GM18508 (cell line): ENCODE data around the gene LPP.

Experiments
- ATAC-seq: cut with Tn5 transposase; IDR thresholded peaks from one replicate; pipeline ENCODE4 v1.9.1; 2021; ENCODE audit warnings: moderate number of reproducible peaks; ENCODE audit not compliant: insufficient read depth, unreplicated experiment

The LPP gene

DNA sequence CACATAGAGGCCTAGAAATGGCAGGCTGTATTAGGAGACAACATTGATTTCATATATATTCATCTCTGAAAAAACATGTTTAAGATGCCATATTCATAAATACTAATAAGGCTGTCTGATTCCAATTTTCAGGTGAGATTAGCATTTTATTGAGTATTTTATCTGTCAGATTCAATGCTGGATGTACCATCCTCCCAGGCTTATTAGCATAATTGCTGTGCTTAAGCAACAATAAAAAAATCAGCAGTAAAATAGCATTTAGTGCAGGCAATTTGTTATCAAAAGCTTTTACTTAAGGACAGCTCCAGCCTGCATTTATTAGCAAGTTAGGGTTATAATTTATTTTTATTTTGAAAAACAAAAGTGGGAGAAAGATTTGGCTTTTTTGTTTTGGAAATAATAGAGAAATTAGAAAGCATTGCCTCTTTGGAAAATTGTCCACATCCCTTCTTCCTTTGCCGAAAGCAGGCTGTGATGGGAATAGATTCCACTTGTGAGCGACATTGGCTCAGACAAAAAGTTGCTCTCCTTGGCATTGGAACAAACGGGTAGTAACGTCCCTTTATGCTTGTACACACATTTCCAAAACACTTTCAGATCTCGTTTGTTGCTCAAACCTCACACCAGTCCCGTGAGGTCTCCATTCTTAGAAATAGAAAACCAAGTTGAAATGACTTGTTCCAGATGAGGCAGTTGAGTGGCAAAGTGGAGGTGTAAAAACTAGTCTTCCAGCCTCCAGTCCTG lies 134.0 kb downstream of the LPP start:
- ATAC-seq: no peak

DNA sequence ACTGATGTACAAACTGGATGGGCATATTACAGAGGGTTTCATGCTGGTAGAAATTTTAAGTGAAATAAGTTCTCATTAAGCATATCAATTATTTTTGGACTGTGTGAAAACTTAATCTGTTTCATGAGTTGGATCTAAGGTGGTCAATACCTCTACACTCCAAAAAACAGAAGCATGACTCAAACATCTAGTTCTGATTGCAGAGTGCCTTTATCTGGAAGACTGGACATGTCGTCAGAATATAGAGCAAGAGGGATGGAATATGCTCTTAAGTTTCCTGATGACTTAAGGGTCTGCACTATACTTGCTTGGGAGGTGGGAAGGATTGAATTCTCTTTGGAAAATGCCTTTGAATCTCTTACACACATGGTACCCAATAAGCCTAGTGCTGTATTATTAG lies 138.3 kb downstream of the LPP start:
- ATAC-seq: no peak

DNA sequence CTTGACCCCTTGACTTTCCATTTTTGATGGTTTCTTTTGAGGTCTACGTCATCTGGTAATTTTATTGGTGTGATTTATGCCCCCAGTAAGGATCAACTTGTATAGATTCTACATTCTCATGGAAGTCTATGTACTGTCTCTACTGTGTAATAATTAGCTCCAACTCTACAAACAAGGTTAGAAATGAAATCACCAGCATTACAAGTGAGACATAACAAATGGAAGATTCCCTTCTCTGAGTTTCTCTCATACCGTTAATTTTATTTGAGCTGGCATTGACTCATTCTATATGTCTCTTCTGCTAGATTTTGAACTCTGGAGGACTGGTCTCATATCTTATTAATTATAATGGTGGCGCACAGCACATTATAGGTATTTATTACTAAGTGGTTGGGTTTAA lies 138.9 kb downstream of the LPP start:
- no peak for ATAC-seq

DNA sequence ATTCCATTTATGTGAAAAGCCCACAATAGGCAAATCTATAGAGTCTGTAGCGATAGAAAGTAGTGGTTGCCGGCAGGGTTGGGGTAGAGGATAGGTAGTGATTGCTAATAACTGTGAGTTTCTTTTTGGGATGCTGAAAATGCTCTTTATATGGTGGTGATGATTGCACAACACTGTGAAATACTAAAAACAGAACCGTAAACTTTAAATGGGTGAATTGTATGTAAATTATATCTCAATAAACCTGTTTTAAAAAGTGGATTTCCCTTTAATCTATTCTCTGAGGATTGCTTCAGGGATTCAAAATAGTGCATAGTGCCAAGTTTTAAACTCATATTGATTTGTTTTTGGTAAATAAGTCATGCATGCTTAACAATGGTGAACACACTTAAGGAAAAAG lies 140.2 kb downstream of the LPP start:
- no peak for ATAC-seq

DNA sequence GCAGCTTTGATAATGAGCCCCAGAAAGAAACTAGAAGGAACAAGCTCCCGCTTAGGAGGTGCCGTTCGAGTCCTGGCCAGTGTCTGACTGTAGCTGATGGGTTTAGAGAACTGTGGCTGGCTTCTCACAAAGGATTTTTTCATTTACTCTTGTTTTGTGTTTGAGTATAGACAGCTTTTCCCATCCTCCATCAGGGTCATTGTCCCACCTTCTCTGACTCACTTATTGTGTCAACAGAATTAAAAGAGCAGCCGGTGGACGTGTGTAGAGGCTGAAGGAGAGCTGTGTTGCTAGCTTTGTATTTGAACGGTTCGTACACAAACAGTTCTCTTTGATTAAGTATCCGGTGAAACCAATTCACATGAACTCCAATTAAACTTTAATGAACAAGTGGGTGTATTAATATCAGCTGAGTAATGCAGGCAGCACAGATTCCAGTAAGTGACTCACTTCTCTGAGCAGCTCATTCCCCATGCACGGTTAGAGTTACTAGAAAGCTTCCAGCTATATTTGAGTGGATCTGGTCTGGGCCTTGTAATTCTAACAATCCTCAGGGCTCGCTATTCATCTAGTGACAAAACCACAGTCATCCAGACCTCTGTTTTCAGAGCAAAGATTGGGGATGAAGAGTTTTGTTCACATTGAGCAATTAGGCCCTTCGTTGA lies 141.0 kb downstream of the LPP start:
- ATAC-seq: no peak

DNA sequence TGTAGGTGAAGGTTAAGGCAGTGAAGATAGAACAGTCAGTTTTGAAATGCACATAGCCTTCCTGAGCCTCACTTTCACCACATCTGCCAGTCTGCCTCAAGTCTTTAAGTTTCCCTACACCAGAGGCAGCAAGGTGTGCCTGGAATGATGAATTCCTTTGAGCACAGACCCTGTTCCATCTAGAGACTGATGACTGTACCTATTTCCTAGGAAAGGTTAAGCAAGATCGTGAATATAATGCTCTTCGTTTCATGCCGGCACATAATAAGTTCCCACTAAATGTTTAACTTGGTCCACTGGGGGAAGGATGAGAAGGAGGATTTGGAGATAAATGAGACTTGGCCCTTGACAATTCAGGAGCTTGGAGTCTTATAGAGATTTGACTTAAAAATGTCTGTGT lies 141.9 kb downstream of the LPP start:
- ATAC-seq: no peak

DNA sequence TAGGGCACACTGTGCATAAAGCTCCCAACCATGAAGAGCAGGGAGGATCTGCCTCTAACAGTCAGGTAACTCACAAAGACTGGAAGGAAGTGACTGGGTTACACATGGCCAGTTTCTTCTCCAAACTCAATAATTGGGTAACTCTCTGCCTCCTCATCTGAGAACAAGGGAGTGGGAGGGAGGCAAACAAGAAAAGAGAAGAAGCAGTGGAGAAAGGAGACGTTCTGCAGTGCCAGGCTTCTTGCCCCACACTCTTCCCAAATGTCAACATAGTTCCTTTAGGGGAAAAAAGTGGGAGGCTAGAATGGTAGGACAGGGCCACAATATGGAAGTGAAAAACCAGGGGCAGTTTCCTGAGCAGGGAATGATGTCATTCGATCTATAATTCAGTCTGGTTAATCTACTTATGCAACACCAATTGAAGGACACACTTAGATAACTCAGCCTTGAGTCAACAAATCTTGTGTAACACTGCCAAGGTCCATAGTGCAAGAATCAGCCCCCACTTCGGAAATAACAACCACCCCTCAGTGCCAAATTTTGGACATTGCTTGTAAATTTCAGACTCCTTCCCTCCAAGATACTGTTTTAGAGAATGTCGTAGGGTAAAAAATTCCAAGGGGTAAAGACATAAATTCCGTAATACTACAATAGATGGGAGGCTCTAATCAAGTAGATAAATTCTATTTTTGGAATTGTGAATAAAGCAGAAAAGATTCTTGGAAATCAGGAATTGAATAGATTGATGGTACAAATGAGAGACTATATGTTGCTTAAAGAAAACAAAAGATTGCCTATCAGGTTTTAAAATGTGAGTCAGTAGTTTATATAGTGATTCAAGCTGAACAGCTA lies 143.0 kb downstream of the LPP start:
- ATAC-seq: no peak

DNA sequence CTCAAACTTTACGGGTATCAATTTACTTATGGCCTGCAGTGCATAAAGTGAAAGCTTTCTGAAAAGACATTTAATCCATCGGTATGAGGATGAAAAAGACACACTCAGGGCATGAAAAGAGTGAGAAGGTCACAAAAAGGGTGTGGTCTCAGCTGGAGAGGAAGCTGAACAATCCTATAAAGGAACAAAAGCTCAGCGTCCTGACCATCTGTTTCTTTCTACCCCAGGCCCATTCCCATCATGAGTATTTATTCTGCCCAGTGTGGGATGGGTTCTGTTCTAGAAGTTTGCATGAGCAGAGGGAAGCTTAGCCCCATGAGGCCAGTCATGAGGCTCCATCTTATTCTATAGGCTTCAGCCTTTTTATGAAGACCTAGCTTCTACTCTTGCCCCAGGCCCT lies 144.6 kb downstream of the LPP start:
- ATAC-seq: no peak

DNA sequence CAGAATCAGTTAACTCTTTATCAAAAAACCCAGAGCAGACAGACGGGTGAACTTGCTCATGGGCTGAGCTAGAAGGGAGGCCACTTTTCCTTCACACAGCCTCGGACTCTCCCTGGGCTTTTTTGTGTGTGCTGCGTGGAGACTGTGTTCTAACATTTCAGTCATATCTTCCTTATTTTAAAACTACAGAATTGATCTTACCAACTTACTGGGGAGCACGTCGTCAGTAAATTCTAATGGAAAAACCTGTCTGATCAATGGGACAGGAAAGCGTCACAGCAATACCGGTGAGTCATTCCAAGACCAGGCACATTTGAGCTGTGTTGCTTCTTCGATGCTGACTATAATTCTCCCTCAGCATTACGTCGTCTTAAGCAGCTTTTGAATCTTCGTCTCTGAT lies 145.1 kb downstream of the LPP start:
- ATAC-seq: no peak

DNA sequence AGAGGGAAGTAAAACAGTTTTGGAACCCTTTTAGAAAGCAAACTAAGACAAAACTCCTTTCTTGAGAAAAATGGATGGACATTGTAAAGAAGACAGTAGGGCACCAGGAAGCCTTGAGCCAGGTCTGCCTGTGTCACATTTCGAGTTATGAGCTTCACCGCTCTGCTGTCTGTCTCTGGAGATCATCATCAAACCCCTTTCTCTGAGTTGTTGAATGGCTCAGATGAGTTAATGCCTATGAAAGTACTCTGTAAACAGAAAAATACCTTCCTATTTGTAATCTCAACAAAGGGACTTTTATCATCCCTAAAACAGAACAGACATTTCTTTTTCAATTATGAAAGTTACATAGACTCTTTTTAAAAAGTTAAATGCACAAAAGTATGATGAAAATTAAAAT lies 145.8 kb downstream of the LPP start:
- no peak for ATAC-seq

DNA sequence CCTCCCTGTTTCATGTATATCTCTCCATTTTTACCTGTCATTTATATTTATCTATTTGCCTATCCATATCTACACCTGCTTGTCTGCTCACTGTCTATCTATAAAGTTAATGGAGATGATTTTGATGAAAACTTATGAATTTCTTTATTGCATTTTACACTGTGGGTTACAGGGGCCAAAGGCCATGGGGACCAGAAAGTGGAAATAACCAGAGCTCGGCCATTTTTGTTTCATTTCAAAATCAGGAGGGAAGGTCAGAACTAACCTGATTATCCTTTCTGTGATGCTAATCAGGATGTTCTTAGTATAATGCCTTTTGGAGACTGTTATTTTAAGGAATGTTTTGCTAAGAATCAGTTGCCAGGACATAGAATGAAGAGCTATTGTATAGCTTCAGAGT lies 147.2 kb downstream of the LPP start:
- ATAC-seq: no peak

DNA sequence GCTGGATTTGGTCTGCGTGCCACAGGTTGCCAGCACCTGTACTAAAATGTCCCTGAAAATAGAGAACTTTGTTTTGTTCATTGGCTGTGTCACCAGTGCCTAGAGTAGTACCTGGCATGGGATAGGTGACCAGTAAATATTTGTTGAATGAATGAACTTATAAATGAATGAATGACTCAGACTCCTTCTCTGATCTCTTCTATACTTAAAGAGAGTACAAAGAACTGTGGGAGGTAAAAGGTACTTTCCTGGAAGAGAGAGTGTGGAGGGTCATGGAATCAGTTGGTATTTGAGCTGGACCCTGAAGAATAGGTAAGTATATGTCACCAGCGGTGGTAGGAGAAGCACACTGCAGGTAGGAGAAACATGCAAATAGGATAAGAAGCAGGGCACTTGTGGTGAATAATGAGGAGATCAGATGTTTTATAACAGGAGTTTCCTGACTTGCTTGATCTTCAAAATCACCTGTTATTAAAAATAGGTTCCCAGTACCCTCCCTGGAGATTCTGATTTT lies 149.4 kb downstream of the LPP start:
- no peak for ATAC-seq

DNA sequence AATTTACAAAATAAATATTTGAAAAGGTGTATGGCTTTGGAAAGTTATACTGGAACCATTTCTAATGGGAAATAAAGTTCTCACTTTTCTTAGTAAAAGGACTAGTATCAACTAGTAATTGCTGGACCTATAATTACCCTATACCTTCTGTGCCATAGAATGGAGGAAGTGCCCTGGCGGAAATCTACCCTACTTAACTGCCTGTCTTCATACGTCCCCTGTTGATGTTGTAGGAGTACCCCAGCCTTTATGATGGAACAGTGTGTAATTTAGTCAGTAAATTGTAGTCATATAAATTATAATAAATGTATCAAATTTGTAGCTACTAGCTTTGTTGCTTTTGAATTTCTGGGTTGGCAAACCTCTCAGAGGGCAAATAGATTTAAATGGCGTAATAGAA lies 149.9 kb downstream of the LPP start:
- ATAC-seq: no peak

DNA sequence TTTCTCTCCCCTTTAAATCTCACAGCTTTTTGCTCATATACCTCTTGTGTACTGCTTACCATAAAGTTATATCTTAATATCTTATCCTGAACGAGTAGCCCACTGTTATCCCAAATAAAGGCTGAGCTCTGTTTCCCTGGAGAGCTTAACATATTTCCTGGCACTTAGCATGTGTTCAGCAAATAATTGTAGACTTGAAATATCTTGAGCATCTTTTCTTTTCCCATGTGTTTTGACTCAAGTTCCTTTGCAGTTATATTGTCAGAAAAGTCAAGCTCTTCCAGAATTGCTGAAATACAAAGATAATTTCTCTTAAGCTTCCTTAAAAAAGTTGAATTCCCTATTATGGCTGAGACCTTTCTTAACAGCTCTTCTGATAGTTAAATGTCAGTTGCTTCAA lies 150.5 kb downstream of the LPP start:
- ATAC-seq: no peak

DNA sequence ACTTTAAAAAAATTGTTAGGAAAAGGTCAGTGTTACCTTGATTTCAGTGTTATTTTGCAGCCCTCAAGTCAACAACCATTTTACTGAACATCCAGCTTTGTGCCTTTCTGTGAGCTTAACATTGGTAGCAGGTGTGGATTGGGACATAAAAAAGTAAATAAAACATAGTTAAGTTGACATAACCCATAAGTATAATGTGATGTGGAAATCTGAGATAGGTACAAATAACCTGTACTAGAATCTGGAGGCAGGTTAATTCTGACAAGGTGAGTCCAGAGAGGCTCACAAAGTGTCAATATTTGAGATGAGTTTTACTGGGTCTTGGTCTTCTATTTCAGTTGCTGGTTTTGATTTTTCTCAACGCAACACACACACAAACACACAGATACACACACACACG lies 151.3 kb downstream of the LPP start:
- ATAC-seq: no peak

DNA sequence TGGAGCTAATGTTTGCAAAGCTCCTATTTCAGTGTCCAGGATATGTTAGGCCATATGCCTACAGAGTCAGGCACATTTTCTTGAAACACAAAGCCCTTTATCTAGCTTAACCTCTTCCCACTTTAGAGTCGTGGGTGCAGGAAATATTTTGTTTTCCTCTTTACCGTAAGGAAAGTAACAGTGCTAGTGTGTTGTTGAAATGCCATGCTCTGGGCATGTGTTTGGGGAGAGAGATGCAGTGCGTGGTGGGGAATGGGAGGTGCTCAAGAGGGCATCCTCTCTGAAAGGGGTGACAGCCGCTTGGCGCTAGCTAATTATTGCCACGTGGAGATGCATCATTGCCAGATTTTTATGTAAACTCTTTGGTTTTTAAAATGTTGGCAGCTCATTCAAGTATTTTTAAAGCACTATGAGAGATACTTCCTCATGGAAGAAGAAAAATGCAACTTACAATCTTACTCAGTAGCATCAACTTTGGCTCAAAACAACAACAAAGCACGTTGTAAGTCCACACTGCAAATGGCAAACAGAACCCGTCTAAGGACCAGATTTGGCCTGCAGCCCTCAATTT lies 152.6 kb downstream of the LPP start:
- no peak for ATAC-seq

DNA sequence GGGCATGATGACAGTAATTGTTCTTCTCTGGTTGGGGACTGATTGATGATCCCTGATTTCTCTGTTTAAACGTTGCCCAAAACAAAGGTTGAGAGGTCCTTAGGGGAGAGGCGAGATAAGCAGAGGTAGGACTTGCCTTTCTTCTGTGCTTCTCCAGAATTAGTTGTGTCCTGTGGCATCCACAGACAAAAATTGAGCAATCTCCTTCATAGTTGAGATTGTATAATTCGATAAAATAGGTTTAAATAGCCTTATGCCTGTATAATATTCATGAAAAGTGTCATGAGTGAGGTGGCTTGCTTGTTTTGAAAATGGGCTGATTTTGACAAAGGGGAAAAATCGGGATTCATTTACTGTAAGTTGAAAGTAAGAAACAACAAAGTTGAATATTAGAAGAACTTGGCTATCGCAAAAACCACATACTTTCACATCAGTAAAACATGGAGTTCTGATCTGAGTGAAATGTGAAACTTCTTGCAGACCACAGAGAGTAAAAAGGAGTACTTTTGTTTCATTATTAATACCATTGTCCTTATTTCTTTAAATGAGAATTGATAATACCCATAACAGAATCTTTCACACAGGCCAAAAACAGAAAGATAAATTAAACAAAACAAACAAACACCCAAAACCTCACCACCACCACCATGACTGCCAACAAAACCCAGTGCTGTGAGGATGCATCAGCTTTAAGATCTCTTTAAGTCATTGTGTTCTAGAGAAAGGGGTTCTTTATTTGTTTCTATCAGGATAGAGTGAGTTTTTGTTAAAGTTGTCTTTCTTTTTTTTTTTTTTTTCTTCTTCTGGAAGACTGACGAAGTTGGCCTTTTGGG lies 155.7 kb downstream of the LPP start:
- ATAC-seq: peak; percentile 97

DNA sequence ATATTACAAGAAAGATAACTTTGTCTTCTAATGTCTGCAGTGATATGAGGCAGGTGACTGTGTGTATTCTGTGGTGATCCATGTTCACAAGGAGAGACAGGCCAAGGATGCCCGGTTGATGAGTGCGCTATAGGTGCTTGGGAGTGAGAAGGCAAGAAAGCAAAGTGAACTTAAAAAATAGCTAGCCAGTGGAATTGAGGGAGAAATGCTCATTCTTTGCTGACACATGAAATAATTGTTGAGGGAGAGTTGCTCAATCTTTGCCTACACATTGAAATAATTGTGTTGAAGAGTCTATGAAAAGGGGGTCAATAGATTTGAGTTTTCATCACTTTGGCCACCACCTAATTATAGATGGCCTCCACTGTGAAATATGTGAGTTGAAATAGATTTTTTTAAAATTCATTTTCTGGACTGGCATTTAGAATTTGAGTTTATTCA lies 156.3 kb downstream of the LPP start:
- no peak for ATAC-seq

DNA sequence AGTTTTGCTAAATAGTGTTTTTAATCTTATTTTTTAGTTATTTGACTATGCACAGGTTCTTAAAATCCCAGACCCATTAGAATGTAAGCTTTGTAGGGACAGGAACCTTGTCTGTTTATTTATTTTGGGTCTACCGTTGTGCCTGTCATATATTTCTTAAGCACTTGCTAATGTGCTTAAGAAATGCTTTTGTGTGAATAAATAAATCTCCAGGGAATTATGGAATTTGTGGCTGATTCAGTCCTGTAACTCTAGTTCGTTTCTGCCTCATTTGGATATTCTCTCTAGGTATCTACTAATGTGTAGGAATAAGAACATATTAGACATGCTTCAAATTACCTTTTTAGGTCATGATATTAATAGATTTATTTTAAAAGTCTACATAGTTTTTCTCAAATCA lies 161.6 kb downstream of the LPP start:
- no peak for ATAC-seq
